Body of pancreas (tissue), 4 donors: Measurements from ENCODE around the gene KCNIP4. TPM values are rescaled to one million over a fixed set of nuclear protein-coding genes. Genes with fewer than 3 reads are reported as not detected.
"Not testable (repeated sequence)": the region's sequence is repeated elsewhere in the genome, so short reads cannot be mapped to it uniquely, and the experiment has no call there.

ENCODE experiments used
- ATAC-seq: fragments of 150-250 bp; one replicate; pipeline ENCODE4 v1.9.1; 2016
- DNase-seq, 4 donors: peaks; one replicate each; pipeline ENCODE4 v3.0.0-alpha.2; 2019
- H3K27ac ChIP-seq, 4 donors: fragments of 200-600 bp; sonication (generic); 1 replicate in 3 of 4; 2 replicates in 1 of 4; pipeline versions ENCODE4 v1.5.1 to v1.6.1; 2016 to 2019; ENCODE audit warnings: mild to moderate bottlenecking in 1 of 4, mixed read lengths in 1 of 4, moderate library complexity in 1 of 4
- H3K27me3 ChIP-seq, 2 donors: fragments of 200-600 bp; sonication (generic); one replicate each; pipeline ENCODE4 v1.6.0; 2016; ENCODE audit warnings: mild to moderate bottlenecking in 1 of 2
- H3K36me3 ChIP-seq, 2 donors: fragments of 200-600 bp; sonication (generic); replicated peaks in 1 of 2; 2 replicates each; pipeline ENCODE4 v1.5.1; 2016; ENCODE audit warnings: low read depth in 2 of 2; ENCODE audit not compliant: insufficient read depth in 1 of 2
- H3K4me1 ChIP-seq: fragments of 200-600 bp; sonication (generic); one replicate; pipeline ENCODE4 v1.6.0; 2016
- H3K4me3 ChIP-seq, 2 donors: fragments of 200-600 bp; sonication (generic); 1 replicate in 1 of 2; 2 replicates in 1 of 2; pipeline ENCODE4 v1.5.1; 2016 to 2019
- H3K9me3 ChIP-seq, 3 donors: fragments of 200-600 bp; sonication (generic); 1 replicate in 2 of 3; 2 replicates in 1 of 3; pipeline ENCODE4 v1.5.1; 2016
- CTCF ChIP-seq, 7 experiments: fragments of 450-650 bp in 4 of 7; fragments of 200-600 bp in 3 of 7; sonication (generic) in 3 of 7; IDR thresholded peaks; one replicate each; pipeline ENCODE4 v1.5.1; 2016 to 2019; ENCODE audit warnings: antibody characterized with exemption in 7 of 7
- POLR2A ChIP-seq, 3 donors: fragments of 450-650 bp; IDR thresholded peaks; one replicate each; pipeline ENCODE4 v1.6.1; 2016; ENCODE audit warnings: antibody characterized with exemption in 3 of 3, mild to moderate bottlenecking in 2 of 3
- WGBS, 2 donors: methylation state at CpG; one replicate each; pipeline ENCODE4 v1.1.5; 2017; 5-methylcytosine and 5-hydroxymethylcytosine counted together
- intact Hi-C: fragments of 100-400 bp; cut with DNase I; formaldehyde crosslinking; loops from one replicate; pipeline ENCODE4 v1.15.1; 2023
- total RNA-seq, 2 donors: library from RNA; depleted of rRNA; stranded (reverse); fragments of >200 nt; gene quantifications; one replicate each; pipeline ENCODE4 v1.1.0, GENCODE V29; 2016

The KCNIP4 gene
- total RNA-seq, 2 donors from 2014 or later = not detected

GRCh38 chr4:20805716-20806115 is 1142.9 kb downstream of the KCNIP4 start:
- intact Hi-C loops = no loop called here
- no peak for ATAC-seq
- Histone ChIP-seq H3K27me3 (no peaks in the 10 kb centered on the region), H3K4me3 (no peak overlapping the region), H3K9me3 (no peaks in the 10 kb centered on the region), H3K27ac (no peak overlapping the region), H3K36me3 (no peaks in the 10 kb centered on the region), H3K4me1 (no peaks in the 10 kb centered on the region)
- TF ChIP-seq POLR2A (IDR thresholded peaks at IDR 0.05) = no peak
- no peak for TF ChIP-seq CTCF (IDR thresholded peaks at IDR 0.05)
- DNase-seq = no peak
- 78% methylated on average over 1 of the region's 1 CpG for WGBS, 2 donors

GRCh38 chr4:20787940-20788665 is 1160.5 kb downstream of the KCNIP4 start:
- DNase-seq = no peak
- ATAC-seq = no peak
- H3K4me1 ChIP-seq = no peaks in the 10 kb centered on the region
- no peak overlapping the region for H3K27ac ChIP-seq
- H3K9me3 ChIP-seq = peaks cover 0 to 2% (median 0%) of the 10 kb centered on the region in 3 donors
- no peaks in the 10 kb centered on the region for H3K27me3 ChIP-seq
- intact Hi-C loops = no loop called here
- no peak overlapping the region for H3K4me3 ChIP-seq
- TF ChIP-seq POLR2A (IDR thresholded peaks at IDR 0.05) = no peak
- 64 to 78% methylated on average over 2 of the region's 2 CpGs for WGBS, 2 donors
- H3K36me3 ChIP-seq = no peaks in the 10 kb centered on the region

DNA sequence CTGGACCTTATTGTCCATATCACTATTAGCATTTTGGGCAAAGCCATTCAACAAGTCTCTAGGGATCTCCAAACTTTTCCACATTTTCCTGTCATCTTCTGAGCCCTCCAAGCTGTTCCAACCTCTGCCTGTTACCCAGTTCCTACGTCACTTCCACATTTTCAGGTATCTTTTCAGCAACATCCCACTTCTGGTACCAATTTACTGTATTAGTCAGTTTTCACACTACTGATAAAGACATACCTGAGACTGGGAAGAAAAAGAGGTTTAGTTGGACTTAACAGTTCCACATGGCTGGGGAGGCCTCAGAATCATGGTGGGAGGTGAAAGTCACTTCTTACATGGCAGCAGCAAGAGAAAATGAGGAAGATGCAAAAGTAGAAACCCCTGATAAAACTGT is 1165.4 kb downstream of the KCNIP4 start:
- 68 to 79% methylated on average over 1 of the region's 1 CpG for WGBS, 2 donors
- ATAC-seq, DNase-seq, H3K27me3 ChIP-seq, H3K27ac ChIP-seq, intact Hi-C loops, H3K4me3 ChIP-seq, H3K36me3 ChIP-seq, H3K4me1 ChIP-seq: not testable (repeated sequence)
- H3K9me3 ChIP-seq = peaks cover 0 to 16% (median 0%) of the 10 kb centered on the region in 3 donors

GRCh38 chr4:20778896-20779295 is 1169.7 kb downstream of the KCNIP4 start:
- 41 to 43% methylated on average over 1 of the region's 1 CpG for WGBS, 2 donors
- no peaks in the 10 kb centered on the region for H3K36me3 ChIP-seq
- no peaks in the 10 kb centered on the region for H3K4me1 ChIP-seq
- TF ChIP-seq CTCF (IDR thresholded peaks at IDR 0.05) (no peak), POLR2A (IDR thresholded peaks at IDR 0.05) (no peak)
- H3K27ac ChIP-seq = no peak overlapping the region
- no peak for ATAC-seq
- peaks cover 0 to 16% (median 0%) of the 10 kb centered on the region in 3 donors for H3K9me3 ChIP-seq
- intact Hi-C loops = loop anchor here (10.0 kb wide), 1 partner anchor 686 kb away; no protein-coding TSS in a partner anchor
- no peaks in the 10 kb centered on the region for H3K27me3 ChIP-seq
- no peak for DNase-seq
- no peak overlapping the region for H3K4me3 ChIP-seq

GRCh38 chr4:20773144-20773997 is 1175.2 kb downstream of the KCNIP4 start:
- ATAC-seq (peak; percentile 68), DNase-seq (peak; percentile 37 to 53 (median 42))
- peaks cover 6% of the 10 kb centered on the region for H3K4me1 ChIP-seq
- H3K27ac ChIP-seq = no peak overlapping the region
- H3K36me3 ChIP-seq = no peaks in the 10 kb centered on the region
- intact Hi-C loops = loop anchor here (10.0 kb wide), 1 partner anchor 691 kb away; no protein-coding TSS in a partner anchor
- H3K4me3 ChIP-seq = no peak overlapping the region
- no peaks in the 10 kb centered on the region for H3K9me3 ChIP-seq
- 20 to 23% methylated on average over 14 of the region's 14 CpGs for WGBS, 2 donors
- no peak for TF ChIP-seq POLR2A (IDR thresholded peaks at IDR 0.05)
- TF ChIP-seq CTCF (IDR thresholded peaks at IDR 0.05) = peak; percentile 38 to 69 (median 64)
- H3K27me3 ChIP-seq = no peaks in the 10 kb centered on the region
